Lower lobe of right lung (tissue), 2 donors: ENCODE measurements around the gene NOD1. TPM values are rescaled to one million over a fixed set of nuclear protein-coding genes. Genes with fewer than 3 reads are reported as not detected.

ENCODE experiments used
- ATAC-seq, 2 donors: fragments of 200-7000 bp; cut with Tn5 transposase; one replicate each; pipeline ENCODE4 v1.9.1; 2020 to 2022; ENCODE audit warnings: mild to moderate bottlenecking in 2 of 2, moderate library complexity in 2 of 2
- DNase-seq: peaks from one replicate; pipeline ENCODE4 v3.0.0-alpha.2; 2020
- H3K27ac ChIP-seq: fragments of 200-600 bp; one replicate; pipeline ENCODE4 v1.8.0; 2022
- H3K27me3 ChIP-seq: fragments of 200-600 bp; one replicate; pipeline ENCODE4 v1.8.0; 2022; ENCODE audit warnings: low read depth
- H3K36me3 ChIP-seq: fragments of 200-600 bp; one replicate; pipeline ENCODE4 v1.8.0; 2022; ENCODE audit warnings: mild to moderate bottlenecking
- H3K4me1 ChIP-seq: fragments of 200-600 bp; one replicate; pipeline ENCODE4 v1.8.0; 2022
- H3K4me3 ChIP-seq: fragments of 200-600 bp; one replicate; pipeline ENCODE4 v1.8.0; 2022; ENCODE audit warnings: mild to moderate bottlenecking
- H3K9me3 ChIP-seq: fragments of 200-600 bp; one replicate; pipeline ENCODE4 v1.8.0; 2022
- intact Hi-C: fragments of 100-400 bp; cut with DNase I; formaldehyde crosslinking; loops from one replicate; pipeline ENCODE4 v1.11.0; 2022
- total RNA-seq: library from RNA; stranded (reverse); fragmentation: NEBNext Ultra II Directional; extraction: Animal tissue kit (Norgen Biotek cat#: 25700); gene quantifications from one replicate; pipeline ENCODE4 v1.2.1, GENCODE V29; 2021
- TF ChIP-seq, protein P1 (sequence below): fragments of 200-600 bp; IDR thresholded peaks from one replicate; pipeline ENCODE4 v1.8.0; 2022; ENCODE audit warnings: antibody characterized with exemption, mild to moderate bottlenecking
- donor health status: DM: no; HTN: yes; CAD: no; lungs with severe emphysema.

NOD1 gene
- total RNA-seq, 1 donor from 2014 or later: 42.9 TPM

DNA sequence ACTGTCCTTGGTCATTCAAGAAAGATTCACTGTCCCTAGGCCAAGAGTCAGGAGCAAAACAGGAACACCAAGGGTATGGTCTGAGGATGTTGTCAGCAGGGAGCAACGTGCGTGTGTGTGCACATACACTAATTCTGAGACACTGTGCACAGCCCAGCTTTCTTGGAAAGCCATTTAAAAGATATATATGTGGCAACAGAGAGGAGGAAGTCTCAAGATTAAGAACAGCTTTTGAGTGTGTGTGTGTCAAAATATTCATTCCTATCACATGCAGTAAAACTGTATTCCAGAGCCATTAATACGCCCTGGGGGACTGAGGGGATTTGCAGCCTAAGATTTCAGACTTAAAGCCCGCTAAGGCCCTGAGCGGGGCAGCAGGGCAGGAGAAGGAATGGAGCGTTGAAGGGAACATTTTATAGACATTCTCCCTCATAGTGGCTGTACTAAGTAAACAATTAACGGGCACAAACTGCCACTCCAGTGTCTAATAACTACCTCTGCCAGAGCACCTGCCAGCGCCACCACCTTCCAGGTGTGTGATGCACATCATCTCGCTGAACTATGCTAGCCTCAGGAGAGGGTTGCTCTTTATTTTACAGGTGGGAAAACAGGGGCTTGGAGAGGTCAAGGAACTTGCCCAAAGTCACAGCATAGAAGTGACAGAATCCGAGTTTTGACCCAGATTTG, 2.0 kb downstream of the NOD1 start:
- H3K27ac ChIP-seq: peak overlapping the region; percentile 94
- no peaks in the 10 kb centered on the region for H3K36me3 ChIP-seq
- intact Hi-C loops: no loop called here
- H3K27me3 ChIP-seq: no peaks in the 10 kb centered on the region
- H3K9me3 ChIP-seq: no peaks in the 10 kb centered on the region
- ATAC-seq (peak; percentile 5 to 27), DNase-seq (no peak)
- H3K4me1 ChIP-seq: peaks cover 72% of the 10 kb centered on the region
- TF ChIP-seq, protein P1, sequence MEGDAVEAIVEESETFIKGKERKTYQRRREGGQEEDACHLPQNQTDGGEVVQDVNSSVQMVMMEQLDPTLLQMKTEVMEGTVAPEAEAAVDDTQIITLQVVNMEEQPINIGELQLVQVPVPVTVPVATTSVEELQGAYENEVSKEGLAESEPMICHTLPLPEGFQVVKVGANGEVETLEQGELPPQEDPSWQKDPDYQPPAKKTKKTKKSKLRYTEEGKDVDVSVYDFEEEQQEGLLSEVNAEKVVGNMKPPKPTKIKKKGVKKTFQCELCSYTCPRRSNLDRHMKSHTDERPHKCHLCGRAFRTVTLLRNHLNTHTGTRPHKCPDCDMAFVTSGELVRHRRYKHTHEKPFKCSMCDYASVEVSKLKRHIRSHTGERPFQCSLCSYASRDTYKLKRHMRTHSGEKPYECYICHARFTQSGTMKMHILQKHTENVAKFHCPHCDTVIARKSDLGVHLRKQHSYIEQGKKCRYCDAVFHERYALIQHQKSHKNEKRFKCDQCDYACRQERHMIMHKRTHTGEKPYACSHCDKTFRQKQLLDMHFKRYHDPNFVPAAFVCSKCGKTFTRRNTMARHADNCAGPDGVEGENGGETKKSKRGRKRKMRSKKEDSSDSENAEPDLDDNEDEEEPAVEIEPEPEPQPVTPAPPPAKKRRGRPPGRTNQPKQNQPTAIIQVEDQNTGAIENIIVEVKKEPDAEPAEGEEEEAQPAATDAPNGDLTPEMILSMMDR: no peak
- peak overlapping the region; percentile 86 for H3K4me3 ChIP-seq

DNA sequence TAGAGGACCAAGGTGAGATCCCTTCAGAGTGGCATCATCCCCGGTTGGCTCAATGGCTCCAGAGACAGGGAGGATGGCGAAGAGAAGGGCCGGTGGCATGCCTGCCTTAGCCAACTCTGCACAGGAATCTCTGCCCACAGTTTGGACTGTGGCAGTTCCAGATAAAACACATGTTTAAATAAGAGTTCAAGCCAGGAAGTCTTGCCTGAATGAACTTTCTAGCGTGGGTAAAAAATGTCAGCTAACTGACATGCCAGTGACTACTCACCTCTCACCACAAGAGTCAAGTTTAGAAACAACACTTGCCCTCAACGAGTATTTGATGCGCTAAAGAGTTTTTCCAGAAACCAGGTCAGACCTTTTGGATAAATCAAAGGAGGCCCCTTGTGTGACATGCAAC, 3.0 kb downstream of the NOD1 start:
- no peak for ATAC-seq

DNA sequence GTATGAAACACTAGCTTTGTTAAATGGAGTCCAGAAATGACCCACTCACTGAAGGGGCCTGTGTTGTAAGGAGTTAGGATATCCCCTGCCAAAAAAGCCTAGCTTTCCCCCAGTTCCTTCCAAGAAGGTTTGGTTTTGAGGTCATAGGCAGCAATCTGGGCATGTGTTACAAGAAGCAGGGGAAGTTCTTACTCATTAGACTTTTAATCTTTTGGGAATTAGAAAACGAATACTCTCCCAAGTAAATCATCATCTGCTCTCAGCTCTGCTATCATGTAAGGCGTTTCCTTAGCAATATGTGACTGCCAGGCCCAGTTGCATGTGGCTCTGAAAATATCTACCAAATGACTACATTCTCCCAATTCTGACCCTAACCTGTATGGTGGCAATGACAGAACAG, 3.7 kb downstream of the NOD1 start:
- TF ChIP-seq, protein P1: no peak
- H3K4me3 ChIP-seq: no peak overlapping the region
- H3K9me3 ChIP-seq: no peaks in the 10 kb centered on the region
- H3K36me3 ChIP-seq: no peaks in the 10 kb centered on the region
- peaks cover 89% of the 10 kb centered on the region for H3K4me1 ChIP-seq
- ATAC-seq (no peak), DNase-seq (no peak)
- H3K27me3 ChIP-seq: no peaks in the 10 kb centered on the region
- H3K27ac ChIP-seq: peak overlapping the region; percentile 12
- intact Hi-C loops: no loop called here

More for the DNA sequence above, 3.0 kb downstream of the NOD1 start:
- H3K9me3 ChIP-seq: no peaks in the 10 kb centered on the region
- TF ChIP-seq, protein P1: no peak
- peak overlapping the region; percentile 12 for H3K27ac ChIP-seq
- DNase-seq: no peak
- no peak overlapping the region for H3K4me3 ChIP-seq
- H3K36me3 ChIP-seq: no peaks in the 10 kb centered on the region
- H3K27me3 ChIP-seq: no peaks in the 10 kb centered on the region
- intact Hi-C loops: no loop called here
- peaks cover 82% of the 10 kb centered on the region for H3K4me1 ChIP-seq

DNA sequence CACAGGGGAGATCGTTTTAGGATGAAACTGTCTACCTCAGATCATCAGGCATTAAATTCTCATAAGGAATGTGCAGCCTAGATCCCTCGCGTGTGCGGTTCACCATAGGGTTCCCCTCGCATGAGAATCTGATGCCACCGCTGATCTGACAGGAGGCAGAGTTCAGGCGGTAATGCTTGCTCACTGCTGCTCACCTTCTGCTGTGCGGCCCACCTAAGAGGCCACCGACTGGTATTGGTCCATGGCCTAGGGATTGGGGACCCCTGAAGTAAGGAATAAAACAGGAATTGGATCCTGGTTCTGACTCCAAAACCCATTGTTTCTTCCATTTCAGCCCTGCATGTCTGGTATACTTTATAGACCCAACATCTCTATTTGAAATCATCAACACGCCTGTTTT, 4.1 kb downstream of the NOD1 start:
- H3K4me3 ChIP-seq: no peak overlapping the region
- intact Hi-C loops: no loop called here
- H3K36me3 ChIP-seq: no peaks in the 10 kb centered on the region
- TF ChIP-seq, protein P1: no peak
- ATAC-seq: no peak
- peaks cover 89% of the 10 kb centered on the region for H3K4me1 ChIP-seq
- no peaks in the 10 kb centered on the region for H3K9me3 ChIP-seq
- DNase-seq: no peak
- H3K27ac ChIP-seq: no peak overlapping the region
- H3K27me3 ChIP-seq: no peaks in the 10 kb centered on the region

DNA sequence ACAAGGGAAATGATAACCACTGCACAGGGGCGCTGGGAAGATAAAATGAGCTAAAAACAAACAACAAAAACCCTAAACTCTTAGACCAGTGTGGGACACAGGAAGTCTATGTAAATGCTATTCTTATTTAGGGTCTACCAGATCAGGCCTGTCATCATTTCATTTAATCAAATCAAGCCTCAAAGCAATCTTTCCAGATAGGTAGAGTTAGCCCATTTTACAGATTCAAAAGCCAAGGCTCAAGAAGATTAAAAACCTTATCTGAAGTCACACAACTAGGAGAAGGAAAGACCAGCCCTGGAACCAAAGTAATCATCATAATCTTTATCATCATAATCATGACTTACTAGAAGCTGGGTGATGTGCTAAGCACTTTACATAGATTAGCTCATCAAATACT, 4.7 kb downstream of the NOD1 start:
- TF ChIP-seq, protein P1: no peak
- H3K4me1 ChIP-seq: peaks cover 90% of the 10 kb centered on the region
- DNase-seq (no peak), ATAC-seq (no peak)
- H3K36me3 ChIP-seq: no peaks in the 10 kb centered on the region
- peak overlapping the region; percentile 84 for H3K27ac ChIP-seq
- no peak overlapping the region for H3K4me3 ChIP-seq
- H3K27me3 ChIP-seq: no peaks in the 10 kb centered on the region
- H3K9me3 ChIP-seq: no peaks in the 10 kb centered on the region
- intact Hi-C loops: no loop called here
